Measurements from ENCODE around the gene ITPR3. TPM values are rescaled to one million over a fixed set of nuclear protein-coding genes. Genes with fewer than 3 reads are reported as not detected.
A peak's percentile ranks its signal among the peaks of the same experiment; 100 is the strongest.

ITPR3 gene
- total and polyA plus RNA-seq, 2 donors from 2014 or later, result 4.2 to 86.3 TPM

DNA sequence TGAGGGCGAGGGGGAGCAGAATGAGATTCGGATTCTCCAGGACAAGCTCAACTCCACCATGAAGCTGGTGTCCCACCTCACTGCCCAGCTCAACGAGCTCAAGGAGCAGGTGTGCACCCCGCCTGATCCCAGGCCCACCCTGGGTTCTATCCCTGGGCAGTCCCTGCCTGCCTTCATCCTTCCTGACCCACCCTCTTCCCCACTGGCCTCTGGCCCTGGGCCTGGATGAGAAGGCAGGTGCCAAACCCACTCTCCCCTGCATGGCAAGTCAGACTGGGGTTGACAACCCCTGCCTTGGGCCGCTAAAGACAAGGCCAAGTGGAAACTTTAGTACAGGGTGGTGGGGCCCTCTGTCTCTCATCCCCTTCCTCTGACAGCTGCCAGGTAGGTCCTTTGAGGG is 73.9 kb downstream of the ITPR3 start:
- intact Hi-C loops (cut with DNase I), result loop anchor here (10.0 kb wide), 1 partner anchor 110 kb away; the partner anchor contains the start of gene BAK1

DNA sequence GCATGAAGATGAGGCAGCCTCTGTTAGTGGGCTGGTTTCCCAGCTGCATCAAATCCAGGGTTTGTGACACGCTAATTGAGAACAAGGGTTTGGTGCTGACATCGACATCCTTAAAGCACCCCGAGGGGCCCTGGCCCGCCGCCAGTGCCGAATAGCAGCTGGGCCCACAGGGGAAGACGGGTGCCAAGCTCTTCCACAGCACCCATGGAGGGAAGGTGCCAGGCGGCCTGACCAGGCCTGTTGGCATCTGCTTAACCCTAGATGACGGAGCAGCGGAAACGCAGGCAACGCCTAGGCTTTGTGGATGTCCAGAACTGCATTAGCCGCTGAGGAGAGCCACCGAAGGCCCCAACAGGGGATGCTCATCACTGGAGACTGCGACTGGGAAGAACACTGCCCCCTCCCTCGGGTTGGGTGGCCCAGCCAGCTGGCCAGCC is 74.3 kb downstream of the ITPR3 start:
- Histone ChIP-seq H3K27me3 (ENCODE audit: control insufficient read depth, insufficient read depth, low read length) (no peaks in the 10 kb centered on the region), H3K9ac (ENCODE audit: low read length in 3 of 3) (no peak overlapping the region), H3K36me3 (ENCODE audit: control insufficient read depth in 2 of 3, insufficient read depth in 3 of 3, low read length in 3 of 3) (peaks cover 0 to 12% (median 9%) of the 10 kb centered on the region in 3 donors), H3K4me1 (ENCODE audit: control insufficient read depth in 2 of 3, insufficient read depth in 2 of 3, low read depth in 1 of 3, low read length in 3 of 3) (peaks cover 0 to 17% (median 6%) of the 10 kb centered on the region in 3 donors), H3K27ac (ENCODE audit: low read depth in 2 of 2, low read length in 2 of 2) (no peak overlapping the region), H3K4me3 (ENCODE audit: low read length in 3 of 3) (no peak overlapping the region), H3K9me3 (ENCODE audit: control insufficient read depth in 2 of 3, insufficient read depth in 1 of 3, low read length in 3 of 3) (no peaks in the 10 kb centered on the region)
- intact Hi-C loops (cut with DNase I), result loop anchor here (10.0 kb wide), 1 partner anchor 111 kb away; the partner anchor contains the start of gene BAK1
- DNase-seq (peak in 1 of 5 donors; percentile 50), FAIRE-seq (no peak)
- TF ChIP-seq, protein P1, sequence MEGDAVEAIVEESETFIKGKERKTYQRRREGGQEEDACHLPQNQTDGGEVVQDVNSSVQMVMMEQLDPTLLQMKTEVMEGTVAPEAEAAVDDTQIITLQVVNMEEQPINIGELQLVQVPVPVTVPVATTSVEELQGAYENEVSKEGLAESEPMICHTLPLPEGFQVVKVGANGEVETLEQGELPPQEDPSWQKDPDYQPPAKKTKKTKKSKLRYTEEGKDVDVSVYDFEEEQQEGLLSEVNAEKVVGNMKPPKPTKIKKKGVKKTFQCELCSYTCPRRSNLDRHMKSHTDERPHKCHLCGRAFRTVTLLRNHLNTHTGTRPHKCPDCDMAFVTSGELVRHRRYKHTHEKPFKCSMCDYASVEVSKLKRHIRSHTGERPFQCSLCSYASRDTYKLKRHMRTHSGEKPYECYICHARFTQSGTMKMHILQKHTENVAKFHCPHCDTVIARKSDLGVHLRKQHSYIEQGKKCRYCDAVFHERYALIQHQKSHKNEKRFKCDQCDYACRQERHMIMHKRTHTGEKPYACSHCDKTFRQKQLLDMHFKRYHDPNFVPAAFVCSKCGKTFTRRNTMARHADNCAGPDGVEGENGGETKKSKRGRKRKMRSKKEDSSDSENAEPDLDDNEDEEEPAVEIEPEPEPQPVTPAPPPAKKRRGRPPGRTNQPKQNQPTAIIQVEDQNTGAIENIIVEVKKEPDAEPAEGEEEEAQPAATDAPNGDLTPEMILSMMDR (IDR thresholded peaks at IDR 0.05; ENCODE audit: borderline replicate concordance, extremely low read depth, insufficient read depth), result no peak

More for the DNA sequence above, 73.9 kb downstream of the ITPR3 start:
- peaks cover 0 to 17% (median 6%) of the 10 kb centered on the region in 3 donors for H3K4me1 ChIP-seq (ENCODE audit: control insufficient read depth in 2 of 3, insufficient read depth in 2 of 3, low read depth in 1 of 3, low read length in 3 of 3)
- TF ChIP-seq, protein P1 (IDR thresholded peaks at IDR 0.05; ENCODE audit: borderline replicate concordance, extremely low read depth, insufficient read depth), result no peak
- peaks cover 0 to 12% (median 9%) of the 10 kb centered on the region in 3 donors for H3K36me3 ChIP-seq (ENCODE audit: control insufficient read depth in 2 of 3, insufficient read depth in 3 of 3, low read length in 3 of 3)
- no peak overlapping the region for H3K27ac ChIP-seq (ENCODE audit: low read depth in 2 of 2, low read length in 2 of 2)
- H3K9ac ChIP-seq (ENCODE audit: low read length in 3 of 3), result no peak overlapping the region
- H3K27me3 ChIP-seq (ENCODE audit: control insufficient read depth, insufficient read depth, low read length), result no peaks in the 10 kb centered on the region
- DNase-seq (peak in 1 of 5 donors; percentile 56), FAIRE-seq (no peak)
- H3K4me3 ChIP-seq (ENCODE audit: low read length in 3 of 3), result no peak overlapping the region
- H3K9me3 ChIP-seq (ENCODE audit: control insufficient read depth in 2 of 3, insufficient read depth in 1 of 3, low read length in 3 of 3), result no peaks in the 10 kb centered on the region

DNA sequence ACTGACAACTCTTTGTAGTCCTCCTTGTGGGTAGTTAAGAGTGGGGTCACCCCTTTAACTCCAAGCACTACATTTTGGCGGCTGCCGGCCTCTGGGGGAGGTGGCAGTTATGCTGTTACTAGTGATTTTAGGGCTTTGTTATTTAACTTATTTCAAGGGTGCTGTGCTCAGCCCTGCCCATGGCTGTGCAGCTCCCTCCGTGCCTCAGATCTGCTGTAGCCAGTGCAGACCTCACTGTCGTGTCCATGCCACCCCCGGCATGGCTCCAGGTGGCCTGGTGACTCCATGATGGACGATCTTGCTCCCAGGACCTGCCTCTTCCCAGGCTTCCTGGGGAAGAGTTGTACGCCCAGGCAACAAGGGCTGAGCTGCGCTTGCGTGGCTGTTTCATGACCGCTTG is 75.0 kb downstream of the ITPR3 start:
- Histone ChIP-seq H3K27ac (ENCODE audit: low read depth in 2 of 2, low read length in 2 of 2) (no peak overlapping the region), H3K4me1 (ENCODE audit: control insufficient read depth in 2 of 3, insufficient read depth in 2 of 3, low read depth in 1 of 3, low read length in 3 of 3) (peaks cover 0 to 17% (median 6%) of the 10 kb centered on the region in 3 donors), H3K9ac (ENCODE audit: low read length in 3 of 3) (no peak overlapping the region), H3K4me3 (ENCODE audit: low read length in 3 of 3) (no peak overlapping the region), H3K27me3 (ENCODE audit: control insufficient read depth, insufficient read depth, low read length) (no peaks in the 10 kb centered on the region), H3K36me3 (ENCODE audit: control insufficient read depth in 2 of 3, insufficient read depth in 3 of 3, low read length in 3 of 3) (peaks cover 0 to 12% (median 9%) of the 10 kb centered on the region in 3 donors), H3K9me3 (ENCODE audit: control insufficient read depth in 2 of 3, insufficient read depth in 1 of 3, low read length in 3 of 3) (no peaks in the 10 kb centered on the region)
- FAIRE-seq, result no peak
- TF ChIP-seq, protein P1 (IDR thresholded peaks at IDR 0.05; ENCODE audit: borderline replicate concordance, extremely low read depth, insufficient read depth), result no peak
- intact Hi-C loops (cut with DNase I), result loop anchor here (10.0 kb wide), 1 partner anchor 111 kb away; the partner anchor contains the start of gene BAK1
- DNase-seq, result peak in 1 of 5 donors; percentile 50

Measured in kidney (tissue), 14 donors.